H4 (cell line): Measurements from ENCODE around the gene ETAA1. TPM values are rescaled to one million over a fixed set of nuclear protein-coding genes. Genes with fewer than 3 reads are reported as not detected.
A peak's percentile ranks its signal among the peaks of the same experiment; 100 is the strongest.

Source experiments
- DNase-seq: peaks from one replicate; pipeline ENCODE4 v3.0.0-alpha.2; 2015; ENCODE audit warnings: low spot score
- total RNA-seq: library from RNA; depleted of rRNA; stranded (reverse); fragments of >200 nt; shearing (Covaris generic); gene quantifications from 2 replicates; pipeline ENCODE4 v1.2.3, GENCODE V29; 2014

ETAA1 gene
- total RNA-seq, 1 experiment from 2014 or later = 13.0 TPM

DNA sequence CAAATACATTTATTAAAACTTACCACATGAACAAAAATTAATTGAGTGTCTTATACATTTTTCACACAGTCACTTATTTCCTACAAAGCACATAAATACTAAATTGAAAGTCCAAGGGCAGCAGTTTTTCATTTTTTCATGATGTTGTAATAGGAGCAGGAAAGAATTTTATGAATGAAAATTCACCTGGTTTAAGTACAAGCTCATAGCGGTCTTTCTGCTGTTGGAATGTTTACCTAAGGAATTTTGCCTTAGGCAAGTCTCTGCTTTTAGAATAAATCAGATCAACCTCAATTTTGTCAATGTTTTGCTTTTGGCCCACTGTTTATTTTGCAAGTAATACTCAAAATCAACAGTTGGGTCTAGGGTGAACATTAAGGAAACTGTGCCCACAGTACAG, 40.0 kb downstream of the ETAA1 start:
- DNase-seq = peak; percentile 36

DNA sequence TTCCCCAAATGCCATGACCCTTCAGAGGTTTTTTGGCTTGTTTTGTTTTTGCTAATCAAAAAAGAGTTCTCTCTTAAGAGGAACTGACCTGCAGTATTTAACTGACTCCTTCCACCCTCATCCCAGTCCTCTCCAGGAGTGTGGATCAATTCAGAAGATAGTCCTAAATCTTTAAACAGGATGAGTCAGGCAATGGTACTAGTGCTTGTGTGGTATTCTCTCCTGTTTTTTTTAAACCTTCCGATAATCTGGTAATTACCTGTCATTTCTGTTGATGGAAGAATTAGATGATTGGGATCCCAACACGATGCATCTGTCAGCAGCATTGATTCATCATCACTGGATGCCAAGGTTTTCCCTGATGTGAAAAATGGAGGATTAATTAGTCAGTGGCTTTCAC, 41.2 kb downstream of the ETAA1 start:
- DNase-seq = no peak

- DNase-seq = no peak
Observed at GRCh38 chr2:67445652-67446268, 48.6 kb downstream of the ETAA1 start.

DNA sequence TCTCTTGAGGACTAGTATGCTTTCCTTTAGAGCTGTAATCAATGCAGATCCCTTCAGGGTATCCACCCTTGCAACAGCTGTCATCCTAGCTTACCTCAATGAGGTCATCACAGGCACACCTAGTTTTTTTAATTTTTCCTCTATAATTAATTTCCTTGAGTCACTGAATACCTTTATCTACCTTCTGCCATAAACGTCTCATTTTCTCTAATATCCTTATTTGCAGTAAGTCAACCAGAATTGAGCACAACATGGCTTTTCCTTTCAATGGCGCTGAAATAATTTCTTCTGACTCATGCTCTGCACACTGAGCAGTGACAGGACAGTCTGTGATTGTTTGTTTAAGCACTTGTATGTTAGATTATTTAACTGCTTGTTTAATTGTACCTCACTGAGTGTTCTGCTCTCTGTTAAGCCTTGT, 49.4 kb downstream of the ETAA1 start:
- DNase-seq = peak; percentile 23

DNA sequence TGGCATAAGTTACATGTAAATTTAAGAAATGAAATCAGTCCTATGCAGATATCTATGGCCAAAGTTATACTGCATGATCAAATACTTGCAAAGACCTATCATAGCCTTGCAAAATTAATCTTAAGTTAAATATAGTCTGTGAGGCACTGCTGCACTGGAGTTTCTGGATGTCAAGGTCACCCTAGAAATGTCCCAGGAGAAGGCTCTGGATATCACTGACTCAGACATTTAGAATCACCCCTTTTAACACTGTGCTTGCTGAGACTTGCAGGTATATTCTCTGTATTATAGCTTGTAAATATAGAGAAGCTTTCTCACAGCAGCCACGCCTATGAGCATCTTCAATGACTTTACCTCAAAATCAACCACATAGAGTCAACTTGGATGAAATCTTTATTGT, 51.5 kb downstream of the ETAA1 start:
- no peak for DNase-seq

- DNase-seq = peak; percentile 45
Observed at GRCh38 chr2:67451086-67451832, 54.1 kb downstream of the ETAA1 start.

- no peak for DNase-seq
Observed at GRCh38 chr2:67453310-67453709, 56.2 kb downstream of the ETAA1 start.

DNA sequence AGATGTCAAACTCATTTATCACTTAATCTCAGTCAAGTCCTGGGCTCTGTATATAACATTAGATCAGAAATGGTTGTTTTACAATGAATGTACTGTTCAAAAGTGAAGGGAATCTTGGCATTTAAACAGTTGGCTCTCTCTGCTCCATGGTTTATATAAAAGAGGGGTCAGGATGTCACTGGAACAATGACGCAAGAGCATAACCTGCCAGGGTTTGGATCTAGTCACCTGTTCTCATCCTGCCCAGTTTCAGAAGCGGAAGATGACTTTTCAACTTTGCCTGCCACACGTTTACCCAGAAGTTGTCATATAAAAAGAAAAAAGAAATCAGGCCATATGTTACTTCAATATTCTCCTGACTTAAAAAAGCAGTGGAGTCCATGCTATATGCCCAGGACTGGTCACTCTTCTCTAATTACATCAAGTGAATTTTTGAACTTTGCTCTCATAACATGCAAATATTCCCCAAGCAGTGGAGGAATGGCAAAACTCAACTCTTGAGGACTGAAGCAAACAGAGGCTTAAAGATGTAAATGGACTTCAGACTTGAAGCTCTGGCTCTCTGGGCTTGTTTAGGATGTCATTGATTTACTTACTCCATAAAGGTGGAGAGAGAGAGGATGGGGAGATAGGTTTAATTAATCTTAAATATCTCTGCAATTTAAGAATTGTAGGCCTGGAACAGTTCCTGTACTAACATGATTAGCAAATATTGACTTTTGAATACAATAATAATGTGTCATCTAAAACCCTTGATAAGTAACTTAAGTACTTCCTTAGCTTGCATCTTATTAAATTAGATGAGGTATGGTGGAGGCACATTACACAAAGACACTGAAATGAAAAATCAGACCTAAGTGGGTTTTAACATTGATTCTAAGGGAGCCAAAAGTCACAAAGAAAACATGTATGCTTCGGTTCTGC, 58.3 kb downstream of the ETAA1 start:
- no peak for DNase-seq

GRCh38 chr2:67456428-67456827, 59.3 kb downstream of the ETAA1 start:
- DNase-seq = no peak

GRCh38 chr2:67457699-67458098, 60.6 kb downstream of the ETAA1 start:
- no peak for DNase-seq

- DNase-seq = no peak
Observed at GRCh38 chr2:67459761-67460160, 62.6 kb downstream of the ETAA1 start.
